ENCODE data around the gene ENPP7. TPM values are rescaled to one million over a fixed set of nuclear protein-coding genes. Genes with fewer than 3 reads are reported as not detected.

Gene ENPP7
- polyA plus RNA-seq, 3 donors = not detected

GRCh38 chr17:79746889-79747507 lies 16.3 kb downstream of the ENPP7 start:
- Histone ChIP-seq H3K79me2 (ENCODE audit: insufficient read depth, low read length) (no peaks in the 10 kb centered on the region), H4K20me1 (ENCODE audit: insufficient read depth, low read length) (no peaks in the 10 kb centered on the region), H3K4me3 (replicated peaks in 1 of 3; ENCODE audit: low read depth in 2 of 3, low read length in 3 of 3) (no peak overlapping the region), H3K27me3 (ENCODE audit: control insufficient read depth in 2 of 2, insufficient read depth in 2 of 2, low read length in 2 of 2) (peaks cover 42 to 68% of the 10 kb centered on the region in 2 donors), H3K4me2 (replicated peaks; ENCODE audit: extremely low read depth, low read length, poor library complexity, severe bottlenecking) (no peak overlapping the region), H2AFZ (ENCODE audit: insufficient read depth, low read depth, low read length, poor library complexity, severe bottlenecking) (no peak overlapping the region), H3K4me1 (ENCODE audit: control insufficient read depth in 1 of 2, insufficient read depth in 2 of 2, low read length in 2 of 2) (peaks cover 2 to 9% of the 10 kb centered on the region in 2 donors), H3K9ac (ENCODE audit: insufficient read depth, low read length, poor library complexity, severe bottlenecking) (no peak overlapping the region), H3K27ac (ENCODE audit: low read depth in 1 of 2, low read length in 2 of 2) (no peak overlapping the region), H3K9me3 (replicated peaks in 1 of 2; ENCODE audit: control insufficient read depth in 1 of 2, insufficient read depth in 1 of 2, low read length in 2 of 2) (no peaks in the 10 kb centered on the region), H3K36me3 (replicated peaks in 1 of 2; ENCODE audit: control insufficient read depth in 1 of 2, insufficient read depth in 2 of 2, low read length in 2 of 2) (no peaks in the 10 kb centered on the region)
- intact Hi-C loops (cut with micrococcal nuclease) = no loop called here
- WGBS (ENCODE audit: insufficient coverage) = 44% methylated on average over 22 of the region's 22 CpGs
- Mint-ChIP-seq H3K4me1 (peaks cover 15% of the 10 kb centered on the region), H3K27ac (no peak overlapping the region), H3K27me3 (ENCODE audit: low read depth in 3 of 3) (peaks cover 64 to 85% (median 69%) of the 10 kb centered on the region in 3 donors), H3K9me3 (peaks cover 0 to 9% (median 3%) of the 10 kb centered on the region in 7 donors), H3K4me3 (peak overlapping the region in 1 of 2 donors; percentile 83), H3K36me3 (no peaks in the 10 kb centered on the region)
- DNase-seq = no peak
- no peak for TF ChIP-seq CTCF (IDR thresholded peaks at IDR 0.05)

GRCh38 chr17:79747508-79748294 lies 17.0 kb downstream of the ENPP7 start:
- no peak for DNase-seq
- Histone ChIP-seq H3K27me3 (ENCODE audit: control insufficient read depth in 2 of 2, insufficient read depth in 2 of 2, low read length in 2 of 2) (peaks cover 42 to 68% of the 10 kb centered on the region in 2 donors), H3K9ac (ENCODE audit: insufficient read depth, low read length, poor library complexity, severe bottlenecking) (no peak overlapping the region), H2AFZ (ENCODE audit: insufficient read depth, low read depth, low read length, poor library complexity, severe bottlenecking) (no peak overlapping the region), H3K36me3 (replicated peaks in 1 of 2; ENCODE audit: control insufficient read depth in 1 of 2, insufficient read depth in 2 of 2, low read length in 2 of 2) (no peaks in the 10 kb centered on the region), H3K79me2 (ENCODE audit: insufficient read depth, low read length) (no peaks in the 10 kb centered on the region), H3K27ac (ENCODE audit: low read depth in 1 of 2, low read length in 2 of 2) (no peak overlapping the region), H3K9me3 (replicated peaks in 1 of 2; ENCODE audit: control insufficient read depth in 1 of 2, insufficient read depth in 1 of 2, low read length in 2 of 2) (no peaks in the 10 kb centered on the region), H3K4me2 (replicated peaks; ENCODE audit: extremely low read depth, low read length, poor library complexity, severe bottlenecking) (no peak overlapping the region), H3K4me1 (ENCODE audit: control insufficient read depth in 1 of 2, insufficient read depth in 2 of 2, low read length in 2 of 2) (peaks cover 0 to 6% of the 10 kb centered on the region in 2 donors), H3K4me3 (replicated peaks in 1 of 3; ENCODE audit: low read depth in 2 of 3, low read length in 3 of 3) (no peak overlapping the region), H4K20me1 (ENCODE audit: insufficient read depth, low read length) (no peaks in the 10 kb centered on the region)
- 5% methylated on average over 74 of the region's 74 CpGs for WGBS (ENCODE audit: insufficient coverage)
- H3K9me3 Mint-ChIP-seq = peaks cover 0 to 9% (median 3%) of the 10 kb centered on the region in 7 donors
- TF ChIP-seq CTCF (IDR thresholded peaks at IDR 0.05) = no peak
- peaks cover 12% of the 10 kb centered on the region for H3K4me1 Mint-ChIP-seq
- no peaks in the 10 kb centered on the region for H3K36me3 Mint-ChIP-seq
- no peak overlapping the region for H3K27ac Mint-ChIP-seq
- peaks cover 65 to 86% (median 70%) of the 10 kb centered on the region in 3 donors for H3K27me3 Mint-ChIP-seq (ENCODE audit: low read depth in 3 of 3)
- intact Hi-C loops (cut with micrococcal nuclease) = no loop called here
- H3K4me3 Mint-ChIP-seq = peak overlapping the region in 1 of 2 donors; percentile 77
